EH (cell line): Measurements from ENCODE around the gene DHX35.
"Not testable (repeated sequence)": the region's sequence is repeated elsewhere in the genome, so short reads cannot be mapped to it uniquely, and the experiment has no call there.

Source experiments
- DNase-seq: peaks from one replicate; pipeline ENCODE4 v3.0.0-alpha.2; 2015; ENCODE audit warnings: low read depth

DHX35 gene

GRCh38 chr20:38979842-38980241 is 17.7 kb downstream of the DHX35 start:
- no peak for DNase-seq

- peak; percentile 69 for DNase-seq
These were observed 20.1 kb downstream of the DHX35 start for GRCh38 chr20:38982291-38982690.

GRCh38 chr20:38985060-38985459 is 22.9 kb downstream of the DHX35 start:
- no peak for DNase-seq

- peak; percentile 95 for DNase-seq
These were observed 23.5 kb downstream of the DHX35 start for GRCh38 chr20:38985603-38986170.

- DNase-seq = no peak
These were observed 24.5 kb downstream of the DHX35 start for GRCh38 chr20:38986663-38987062.

GRCh38 chr20:38987777-38988176 is 25.6 kb downstream of the DHX35 start:
- DNase-seq = no peak

GRCh38 chr20:38990728-38991127 is 28.6 kb downstream of the DHX35 start:
- DNase-seq = no peak

- DNase-seq = no peak
These were observed 29.9 kb downstream of the DHX35 start for GRCh38 chr20:38991814-38992704.

- no peak for DNase-seq
These were observed 33.4 kb downstream of the DHX35 start for GRCh38 chr20:38995536-38996044.

GRCh38 chr20:38996866-38997265 is 34.7 kb downstream of the DHX35 start:
- not testable (repeated sequence) for DNase-seq

- no peak for DNase-seq
These were observed 35.5 kb downstream of the DHX35 start for GRCh38 chr20:38997622-38998021.

GRCh38 chr20:38999217-38999616 is 37.1 kb downstream of the DHX35 start:
- no peak for DNase-seq

GRCh38 chr20:38999965-39000910 is 38.1 kb downstream of the DHX35 start:
- DNase-seq = no peak

GRCh38 chr20:39004508-39004907 is 42.4 kb downstream of the DHX35 start:
- DNase-seq = no peak

GRCh38 chr20:39009348-39009747 is 47.2 kb downstream of the DHX35 start:
- no peak for DNase-seq

- no peak for DNase-seq
These were observed 48.4 kb downstream of the DHX35 start for GRCh38 chr20:39010496-39010895.

GRCh38 chr20:39013662-39014109 is 51.5 kb downstream of the DHX35 start:
- peak; percentile 4 for DNase-seq

- no peak for DNase-seq
These were observed 53.9 kb downstream of the DHX35 start for GRCh38 chr20:39016041-39016440.

GRCh38 chr20:39016506-39016905 is 54.4 kb downstream of the DHX35 start:
- DNase-seq = no peak

GRCh38 chr20:39019027-39019426 is 56.9 kb downstream of the DHX35 start:
- no peak for DNase-seq

- DNase-seq = peak; percentile 16
These were observed 57.7 kb downstream of the DHX35 start for GRCh38 chr20:39019805-39020325.

GRCh38 chr20:39021748-39022147 is 59.6 kb downstream of the DHX35 start:
- no peak for DNase-seq
